Measurements from ENCODE around the gene BHMT2. TPM values are rescaled to one million over a fixed set of nuclear protein-coding genes. Genes with fewer than 3 reads are reported as not detected.
A peak's percentile ranks its signal among the peaks of the same experiment; 100 is the strongest.

The BHMT2 gene
- total RNA-seq, 1 donor from 2014 or later: not detected

GRCh38 chr5:79091064-79091463 lies 21.5 kb downstream of the BHMT2 start:
- Histone ChIP-seq H2AFZ (replicated peaks) (peak overlapping the region; percentile 63), H3K36me3 (no peaks in the 10 kb centered on the region), H3F3A (ENCODE audit: low read depth) (no peaks in the 10 kb centered on the region), H3K27ac (no peak overlapping the region), H3K4me3 (no peak overlapping the region), H3K4me1 (no peaks in the 10 kb centered on the region), H3K79me2 (ENCODE audit: low read depth) (no peaks in the 10 kb centered on the region), H3K9ac (no peak overlapping the region), H3K4me2 (no peak overlapping the region), H4K20me1 (ENCODE audit: low read depth) (no peaks in the 10 kb centered on the region), H3K9me3 (ENCODE audit: low read depth) (no peaks in the 10 kb centered on the region), H3K27me3 (no peaks in the 10 kb centered on the region)
- no peaks in the 10 kb centered on the region for H3K9me3 Mint-ChIP-seq
- H3K27ac Mint-ChIP-seq: peak overlapping the region; percentile 14
- no peak for DNase-seq (ENCODE audit: low spot score)
- H3K27me3 Mint-ChIP-seq (ENCODE audit: insufficient read depth, low read depth): no peaks in the 10 kb centered on the region
- TF ChIP-seq CTCF (IDR thresholded peaks at IDR 0.05): no peak
- no peak for TF ChIP-seq EZH2 (IDR thresholded peaks at IDR 0.05)
- TF ChIP-seq EZH2phosphoT487 (IDR thresholded peaks at IDR 0.05): no peak
- no peaks in the 10 kb centered on the region for H3K36me3 Mint-ChIP-seq
- peaks cover 11% of the 10 kb centered on the region for H3K4me1 Mint-ChIP-seq
- H3K4me3 Mint-ChIP-seq: no peak overlapping the region

GRCh38 chr5:79093762-79094161 lies 24.2 kb downstream of the BHMT2 start:
- Histone ChIP-seq H3K27ac (no peak overlapping the region), H3K4me2 (no peak overlapping the region), H3K4me3 (no peak overlapping the region), H2AFZ (replicated peaks) (no peak overlapping the region), H3K9me3 (ENCODE audit: low read depth) (no peaks in the 10 kb centered on the region), H3K36me3 (no peaks in the 10 kb centered on the region), H3K27me3 (no peaks in the 10 kb centered on the region), H3K79me2 (ENCODE audit: low read depth) (no peaks in the 10 kb centered on the region), H3K4me1 (no peaks in the 10 kb centered on the region), H3F3A (ENCODE audit: low read depth) (no peaks in the 10 kb centered on the region), H4K20me1 (ENCODE audit: low read depth) (no peaks in the 10 kb centered on the region), H3K9ac (no peak overlapping the region)
- no peak overlapping the region for H3K4me3 Mint-ChIP-seq
- H3K27ac Mint-ChIP-seq: no peak overlapping the region
- no peak for DNase-seq (ENCODE audit: low spot score)
- H3K4me1 Mint-ChIP-seq: peaks cover 8% of the 10 kb centered on the region
- no peaks in the 10 kb centered on the region for H3K9me3 Mint-ChIP-seq
- H3K27me3 Mint-ChIP-seq (ENCODE audit: insufficient read depth, low read depth): no peaks in the 10 kb centered on the region
- TF ChIP-seq EZH2 (IDR thresholded peaks at IDR 0.05) (no peak), EZH2phosphoT487 (IDR thresholded peaks at IDR 0.05) (no peak), CTCF (IDR thresholded peaks at IDR 0.05) (no peak)
- no peaks in the 10 kb centered on the region for H3K36me3 Mint-ChIP-seq

- no peaks in the 10 kb centered on the region for H3F3A ChIP-seq (ENCODE audit: low read depth)
- no peak overlapping the region for H3K4me3 Mint-ChIP-seq
- peaks cover 4% of the 10 kb centered on the region for H3K36me3 Mint-ChIP-seq
- no peak for DNase-seq (ENCODE audit: low spot score)
- H3K36me3 ChIP-seq: no peaks in the 10 kb centered on the region
- H3K79me2 ChIP-seq (ENCODE audit: low read depth): no peaks in the 10 kb centered on the region
- TF ChIP-seq EZH2 (IDR thresholded peaks at IDR 0.05): no peak
- TF ChIP-seq EZH2phosphoT487 (IDR thresholded peaks at IDR 0.05): no peak
- H3K27me3 ChIP-seq: peaks cover 14% of the 10 kb centered on the region
- peaks cover 9% of the 10 kb centered on the region for H3K27me3 Mint-ChIP-seq (ENCODE audit: insufficient read depth, low read depth)
- H2AFZ ChIP-seq (replicated peaks): no peak overlapping the region
- no peak overlapping the region for H3K9ac ChIP-seq
- H3K4me1 ChIP-seq: peaks cover 9% of the 10 kb centered on the region
- no peak overlapping the region for H3K27ac Mint-ChIP-seq
- H3K4me2 ChIP-seq: no peak overlapping the region
- peaks cover 9% of the 10 kb centered on the region for H3K9me3 Mint-ChIP-seq
- no peaks in the 10 kb centered on the region for H3K9me3 ChIP-seq (ENCODE audit: low read depth)
- no peak overlapping the region for H3K4me3 ChIP-seq
- H3K27ac ChIP-seq: no peak overlapping the region
- no peaks in the 10 kb centered on the region for H4K20me1 ChIP-seq (ENCODE audit: low read depth)
- peaks cover 3% of the 10 kb centered on the region for H3K4me1 Mint-ChIP-seq
These were observed 36.3 kb downstream of the BHMT2 start for GRCh38 chr5:79105868-79106267.

GRCh38 chr5:79107020-79107796 lies 37.6 kb downstream of the BHMT2 start:
- Mint-ChIP-seq H3K27me3 (ENCODE audit: insufficient read depth, low read depth) (peaks cover 20% of the 10 kb centered on the region), H3K4me3 (no peak overlapping the region), H3K4me1 (peaks cover 3% of the 10 kb centered on the region), H3K36me3 (no peaks in the 10 kb centered on the region), H3K27ac (no peak overlapping the region), H3K9me3 (peaks cover under 1% of the 10 kb centered on the region)
- no peak overlapping the region for H3K27ac ChIP-seq
- no peaks in the 10 kb centered on the region for H4K20me1 ChIP-seq (ENCODE audit: low read depth)
- H3F3A ChIP-seq (ENCODE audit: low read depth): no peaks in the 10 kb centered on the region
- no peak overlapping the region for H3K4me2 ChIP-seq
- no peak overlapping the region for H3K4me3 ChIP-seq
- peaks cover 17% of the 10 kb centered on the region for H3K4me1 ChIP-seq
- TF ChIP-seq EZH2 (IDR thresholded peaks at IDR 0.05) (no peak), CTCF (IDR thresholded peaks at IDR 0.05) (no peak), EZH2phosphoT487 (IDR thresholded peaks at IDR 0.05) (no peak)
- no peak overlapping the region for H2AFZ ChIP-seq (replicated peaks)
- H3K9me3 ChIP-seq (ENCODE audit: low read depth): no peaks in the 10 kb centered on the region
- no peak overlapping the region for H3K9ac ChIP-seq
- H3K36me3 ChIP-seq: no peaks in the 10 kb centered on the region
- peaks cover 27% of the 10 kb centered on the region for H3K27me3 ChIP-seq
- no peaks in the 10 kb centered on the region for H3K79me2 ChIP-seq (ENCODE audit: low read depth)
- no peak for DNase-seq (ENCODE audit: low spot score)
